Measurements from ENCODE around the gene ADRM1.

The ADRM1 gene

GRCh38 chr20:62311832-62312661, 9.2 kb downstream of the ADRM1 start:
- no peak overlapping the region for H3K9ac ChIP-seq (ENCODE audit: low read length)
- no peaks in the 10 kb centered on the region for H3K27me3 ChIP-seq (ENCODE audit: low read length)
- H4K20me1 ChIP-seq (ENCODE audit: low read depth, low read length), result no peaks in the 10 kb centered on the region
- H2AFZ ChIP-seq (ENCODE audit: low read depth, low read length, severe bottlenecking), result no peak overlapping the region
- no peak overlapping the region for H3K4me2 ChIP-seq (ENCODE audit: low read depth, low read length, poor library complexity, severe bottlenecking)
- H3K9me2 ChIP-seq (replicated peaks; ENCODE audit: insufficient read depth, low read length), result no peaks in the 10 kb centered on the region
- no peaks in the 10 kb centered on the region for H3F3A ChIP-seq (ENCODE audit: insufficient read depth)
- no peaks in the 10 kb centered on the region for H3K9me3 ChIP-seq (ENCODE audit: insufficient read depth, low read length)
- H3K4me3 ChIP-seq (ENCODE audit: insufficient read depth, low read length, poor library complexity, severe bottlenecking), result no peak overlapping the region
- no peaks in the 10 kb centered on the region for H3K36me3 ChIP-seq (ENCODE audit: low read length)
- H3K27ac ChIP-seq (ENCODE audit: low read depth, low read length), result no peak overlapping the region
- TF ChIP-seq EZH2phosphoT487 (conservative IDR thresholded peaks at IDR 0.05; ENCODE audit: low read length) (no peak), CTCF (IDR thresholded peaks at IDR 0.05; ENCODE audit: insufficient read depth, low read length, poor library complexity, severe bottlenecking) (no peak)
- no peaks in the 10 kb centered on the region for H3K79me2 ChIP-seq (ENCODE audit: insufficient read depth, low read length)

GRCh38 chr20:62312662-62312977, 9.8 kb downstream of the ADRM1 start:
- H3K27ac ChIP-seq (ENCODE audit: low read depth, low read length), result no peak overlapping the region
- no peak for TF ChIP-seq CTCF (IDR thresholded peaks at IDR 0.05; ENCODE audit: insufficient read depth, low read length, poor library complexity, severe bottlenecking)
- TF ChIP-seq EZH2phosphoT487 (conservative IDR thresholded peaks at IDR 0.05; ENCODE audit: low read length), result no peak

GRCh38 chr20:62313021-62313420, 10.2 kb downstream of the ADRM1 start:
- Histone ChIP-seq H4K20me1 (ENCODE audit: low read depth, low read length) (no peaks in the 10 kb centered on the region), H3K4me3 (ENCODE audit: insufficient read depth, low read length, poor library complexity, severe bottlenecking) (no peak overlapping the region), H3K9me3 (ENCODE audit: insufficient read depth, low read length) (no peaks in the 10 kb centered on the region), H3K9me2 (replicated peaks; ENCODE audit: insufficient read depth, low read length) (no peaks in the 10 kb centered on the region), H3F3A (ENCODE audit: insufficient read depth) (no peaks in the 10 kb centered on the region), H3K27ac (ENCODE audit: low read depth, low read length) (no peak overlapping the region), H3K79me2 (ENCODE audit: insufficient read depth, low read length) (no peaks in the 10 kb centered on the region), H3K9ac (ENCODE audit: low read length) (no peak overlapping the region), H2AFZ (ENCODE audit: low read depth, low read length, severe bottlenecking) (no peak overlapping the region), H3K27me3 (ENCODE audit: low read length) (no peaks in the 10 kb centered on the region), H3K36me3 (ENCODE audit: low read length) (no peaks in the 10 kb centered on the region), H3K4me2 (ENCODE audit: low read depth, low read length, poor library complexity, severe bottlenecking) (no peak overlapping the region)
- no peak for TF ChIP-seq EZH2phosphoT487 (conservative IDR thresholded peaks at IDR 0.05; ENCODE audit: low read length)
- no peak for TF ChIP-seq CTCF (IDR thresholded peaks at IDR 0.05; ENCODE audit: insufficient read depth, low read length, poor library complexity, severe bottlenecking)

More at GRCh38 chr20:62312662-62312977, 9.8 kb downstream of the ADRM1 start:
- Histone ChIP-seq H3K4me2 (ENCODE audit: low read depth, low read length, poor library complexity, severe bottlenecking) (no peak overlapping the region), H2AFZ (ENCODE audit: low read depth, low read length, severe bottlenecking) (no peak overlapping the region), H3F3A (ENCODE audit: insufficient read depth) (no peaks in the 10 kb centered on the region), H3K27me3 (ENCODE audit: low read length) (no peaks in the 10 kb centered on the region), H3K9me2 (replicated peaks; ENCODE audit: insufficient read depth, low read length) (no peaks in the 10 kb centered on the region), H3K79me2 (ENCODE audit: insufficient read depth, low read length) (no peaks in the 10 kb centered on the region), H3K9me3 (ENCODE audit: insufficient read depth, low read length) (no peaks in the 10 kb centered on the region), H4K20me1 (ENCODE audit: low read depth, low read length) (no peaks in the 10 kb centered on the region), H3K9ac (ENCODE audit: low read length) (no peak overlapping the region), H3K4me3 (ENCODE audit: insufficient read depth, low read length, poor library complexity, severe bottlenecking) (no peak overlapping the region), H3K36me3 (ENCODE audit: low read length) (no peaks in the 10 kb centered on the region)

All from SU-DHL-6 (cell line).